ENCODE data around the gene ASIC4.

Gene ASIC4

GRCh38 chr2:219531639-219532377 is 17.5 kb downstream of the ASIC4 start:
- Histone ChIP-seq H3K4me2 (no peak overlapping the region), H3K4me3 (no peak overlapping the region), H3K36me3 (no peaks in the 10 kb centered on the region), H4K20me1 (no peaks in the 10 kb centered on the region), H3K27me3 (peaks cover 32% of the 10 kb centered on the region), H3K27ac (no peak overlapping the region), H3K4me1 (peaks cover 6% of the 10 kb centered on the region), H3K9me3 (no peaks in the 10 kb centered on the region), H3K9ac (no peak overlapping the region)
- TF ChIP-seq Cebpa-rat (IDR thresholded peaks at IDR 0.05): no peak

GRCh38 chr2:219532378-219532649 is 18.0 kb downstream of the ASIC4 start:
- TF ChIP-seq Cebpa-rat (IDR thresholded peaks at IDR 0.05): no peak
- H3K4me2 ChIP-seq: no peak overlapping the region
- no peaks in the 10 kb centered on the region for H3K36me3 ChIP-seq
- no peak overlapping the region for H3K27ac ChIP-seq
- H3K9ac ChIP-seq: no peak overlapping the region
- no peak overlapping the region for H3K4me3 ChIP-seq
- peaks cover 11% of the 10 kb centered on the region for H3K4me1 ChIP-seq
- H3K27me3 ChIP-seq: peaks cover 27% of the 10 kb centered on the region
- no peaks in the 10 kb centered on the region for H3K9me3 ChIP-seq
- no peaks in the 10 kb centered on the region for H4K20me1 ChIP-seq

- H3K4me1 ChIP-seq: peaks cover 28% of the 10 kb centered on the region
- H3K9me3 ChIP-seq: no peaks in the 10 kb centered on the region
- no peak overlapping the region for H3K4me3 ChIP-seq
- H3K4me2 ChIP-seq: no peak overlapping the region
- no peak overlapping the region for H3K9ac ChIP-seq
- no peak for TF ChIP-seq Cebpa-rat (IDR thresholded peaks at IDR 0.05)
- H3K36me3 ChIP-seq: peaks cover 4% of the 10 kb centered on the region
- peaks cover 4% of the 10 kb centered on the region; the same call in 1 of the 2 replicates for H4K20me1 ChIP-seq
- peaks cover 9% of the 10 kb centered on the region for H3K27me3 ChIP-seq
- no peak overlapping the region for H3K27ac ChIP-seq
These were observed 19.8 kb downstream of the ASIC4 start for GRCh38 chr2:219533930-219534661.

- H3K9ac ChIP-seq: no peak overlapping the region
- no peaks in the 10 kb centered on the region for H3K27me3 ChIP-seq
These were observed 22.1 kb downstream of the ASIC4 start for GRCh38 chr2:219536425-219536824.

GRCh38 chr2:219536967-219537366 is 22.7 kb downstream of the ASIC4 start:
- TF ChIP-seq Cebpa-rat (IDR thresholded peaks at IDR 0.05): no peak
- peaks cover 23% of the 10 kb centered on the region for H3K36me3 ChIP-seq
- peaks cover 31% of the 10 kb centered on the region for H3K4me1 ChIP-seq
- no peaks in the 10 kb centered on the region for H3K9me3 ChIP-seq
- peaks cover 23% of the 10 kb centered on the region for H4K20me1 ChIP-seq
- H3K4me2 ChIP-seq: no peak overlapping the region
- H3K27ac ChIP-seq: no peak overlapping the region
- H3K9ac ChIP-seq: no peak overlapping the region
- H3K27me3 ChIP-seq: peaks cover 2% of the 10 kb centered on the region; the same call in 1 of the 2 replicates
- H3K4me3 ChIP-seq: no peak overlapping the region

More at GRCh38 chr2:219536425-219536824, 22.1 kb downstream of the ASIC4 start:
- H3K4me2 ChIP-seq: no peak overlapping the region
- H3K36me3 ChIP-seq: peaks cover 23% of the 10 kb centered on the region
- TF ChIP-seq Cebpa-rat (IDR thresholded peaks at IDR 0.05): no peak
- peaks cover 21% of the 10 kb centered on the region for H4K20me1 ChIP-seq
- peaks cover 28% of the 10 kb centered on the region for H3K4me1 ChIP-seq
- H3K4me3 ChIP-seq: no peak overlapping the region
- no peak overlapping the region for H3K27ac ChIP-seq
- no peaks in the 10 kb centered on the region for H3K9me3 ChIP-seq

GRCh38 chr2:219537657-219538488 is 23.6 kb downstream of the ASIC4 start:
- TF ChIP-seq Cebpa-rat (IDR thresholded peaks at IDR 0.05): no peak
- peaks cover 32% of the 10 kb centered on the region for H4K20me1 ChIP-seq
- peaks cover 23% of the 10 kb centered on the region for H3K36me3 ChIP-seq
- no peak overlapping the region for H3K4me3 ChIP-seq
- no peak overlapping the region; the same call in 1 of the 2 replicates for H3K27ac ChIP-seq
- no peaks in the 10 kb centered on the region for H3K9me3 ChIP-seq
- peaks cover 41% of the 10 kb centered on the region for H3K4me1 ChIP-seq
- no peak overlapping the region for H3K9ac ChIP-seq
- H3K4me2 ChIP-seq: peak overlapping the region; percentile 39
- H3K27me3 ChIP-seq: peaks cover 11% of the 10 kb centered on the region; the same call in 1 of the 2 replicates

- H3K4me2 ChIP-seq: peak overlapping the region; percentile 39
- H3K9ac ChIP-seq: no peak overlapping the region
- no peak for TF ChIP-seq Cebpa-rat (IDR thresholded peaks at IDR 0.05)
- H3K4me1 ChIP-seq: peaks cover 43% of the 10 kb centered on the region
- H3K4me3 ChIP-seq: no peak overlapping the region
- H4K20me1 ChIP-seq: peaks cover 35% of the 10 kb centered on the region
- H3K36me3 ChIP-seq: peaks cover 23% of the 10 kb centered on the region
- H3K27ac ChIP-seq: peak overlapping the region; percentile 30
- no peaks in the 10 kb centered on the region for H3K9me3 ChIP-seq
- peaks cover 15% of the 10 kb centered on the region; the same call in 1 of the 2 replicates for H3K27me3 ChIP-seq
These were observed 24.2 kb downstream of the ASIC4 start for GRCh38 chr2:219538504-219538951.

GRCh38 chr2:219538956-219539788 is 24.9 kb downstream of the ASIC4 start:
- Histone ChIP-seq H4K20me1 (peaks cover 37% of the 10 kb centered on the region), H3K27ac (no peak overlapping the region; the same call in 1 of the 2 replicates)

More at GRCh38 chr2:219538956-219539788, 24.9 kb downstream of the ASIC4 start:
- peaks cover 15% of the 10 kb centered on the region; the same call in 1 of the 2 replicates for H3K27me3 ChIP-seq
- no peaks in the 10 kb centered on the region for H3K9me3 ChIP-seq
- H3K36me3 ChIP-seq: peaks cover 23% of the 10 kb centered on the region
- 0 out of 2 replicates have a peak overlapping the region, but pooled peaks have one; percentile 39 for H3K4me2 ChIP-seq
- H3K9ac ChIP-seq: peak overlapping the region; percentile 24; the same call in 1 of the 2 replicates
- no peak overlapping the region for H3K4me3 ChIP-seq
- no peak for TF ChIP-seq Cebpa-rat (IDR thresholded peaks at IDR 0.05)
- H3K4me1 ChIP-seq: peaks cover 45% of the 10 kb centered on the region
